Upper lobe of right lung (tissue), 1 donor: ENCODE results near the gene RSPH1. TPM values are rescaled to one million over a fixed set of nuclear protein-coding genes. Genes with fewer than 3 reads are reported as not detected.

Experiments used
- ATAC-seq: fragments of 200-7000 bp; cut with Tn5 transposase; one replicate; pipeline ENCODE4 v1.9.1; 2020; ENCODE audit warnings: mild to moderate bottlenecking, moderate library complexity
- DNase-seq: peaks from one replicate; pipeline ENCODE4 v3.0.0-alpha.2; 2020
- H3K27ac ChIP-seq: fragments of 200-600 bp; one replicate; pipeline ENCODE4 v1.8.0; 2022
- H3K27me3 ChIP-seq: fragments of 200-600 bp; one replicate; pipeline ENCODE4 v1.8.0; 2022; ENCODE audit warnings: mild to moderate bottlenecking
- H3K36me3 ChIP-seq: fragments of 200-600 bp; one replicate; pipeline ENCODE4 v1.8.0; 2022
- H3K4me1 ChIP-seq: fragments of 200-600 bp; one replicate; pipeline ENCODE4 v1.8.0; 2022
- H3K4me3 ChIP-seq: fragments of 200-600 bp; one replicate; pipeline ENCODE4 v1.8.0; 2022; ENCODE audit warnings: mild to moderate bottlenecking
- H3K9me3 ChIP-seq: fragments of 200-600 bp; one replicate; pipeline ENCODE4 v1.8.0; 2022
- intact Hi-C: fragments of 100-400 bp; cut with DNase I; formaldehyde crosslinking; loops from one replicate; pipeline ENCODE4 v1.11.0; 2022
- total RNA-seq: library from RNA; stranded (reverse); fragmentation: NEBNext Ultra II Directional; extraction: Animal tissue kit (Norgen Biotek cat#: 25700); gene quantifications from one replicate; pipeline ENCODE4 v1.2.1, GENCODE V29; 2021
- TF ChIP-seq, protein P1 (sequence below): fragments of 200-600 bp; IDR thresholded peaks from one replicate; pipeline ENCODE4 v1.8.0; 2022; ENCODE audit warnings: antibody characterized with exemption
- donor health status: DM: no; HTN: yes; CAD: no; lungs with severe emphysema.

Gene RSPH1
- total RNA-seq, 1 donor from 2014 or later = 0.84 TPM

DNA sequence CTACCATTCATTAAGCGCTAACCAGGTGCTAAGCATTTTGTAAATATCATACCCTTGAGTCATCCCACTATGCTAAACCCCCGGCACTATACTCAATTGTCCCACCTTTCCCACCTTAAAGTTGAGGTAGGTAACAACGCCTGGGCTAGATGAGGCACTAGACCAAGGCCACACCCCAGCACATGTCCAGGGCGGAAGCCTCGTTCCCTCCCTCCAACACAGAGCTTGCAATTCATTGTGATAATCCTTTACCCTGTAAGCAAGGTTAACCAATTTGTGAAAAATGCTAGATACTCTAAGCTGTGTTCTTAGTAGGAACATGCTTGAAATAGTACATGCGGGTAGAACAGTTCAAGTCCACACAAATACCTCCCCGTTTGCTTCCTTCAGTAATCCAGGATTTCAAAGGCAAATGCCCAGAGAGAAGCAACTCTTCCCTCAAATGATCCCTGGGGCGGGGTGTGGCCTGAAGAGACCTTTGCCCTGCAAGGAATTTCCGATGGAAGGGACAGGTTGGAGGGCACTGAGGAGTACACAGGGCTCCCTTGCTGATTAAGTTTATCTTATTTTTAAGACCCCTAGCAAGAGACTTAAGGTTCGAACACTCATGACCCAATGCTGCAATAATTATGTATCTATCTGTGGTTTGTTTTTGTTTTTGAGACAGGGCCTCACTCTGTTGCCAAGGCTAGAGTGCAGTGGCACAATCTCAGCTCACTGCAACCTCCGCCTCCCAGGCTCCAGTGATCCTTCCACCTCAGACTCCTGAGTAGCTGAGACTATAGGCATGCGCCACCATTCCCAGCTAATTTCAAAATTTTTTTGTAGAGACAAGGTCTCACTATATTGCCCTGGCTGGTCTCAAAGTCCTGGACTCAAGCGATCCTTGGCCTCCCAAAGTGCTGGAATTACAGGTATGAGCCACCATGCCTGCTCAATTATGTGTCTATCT lies 2.6 kb downstream of the RSPH1 start:
- H3K27ac ChIP-seq = no peak overlapping the region
- no peaks in the 10 kb centered on the region for H3K27me3 ChIP-seq
- intact Hi-C loops = no loop called here
- H3K4me3 ChIP-seq = no peak overlapping the region
- H3K36me3 ChIP-seq = no peaks in the 10 kb centered on the region
- H3K9me3 ChIP-seq = no peaks in the 10 kb centered on the region
- DNase-seq (no peak), ATAC-seq (no peak)
- TF ChIP-seq, protein P1, sequence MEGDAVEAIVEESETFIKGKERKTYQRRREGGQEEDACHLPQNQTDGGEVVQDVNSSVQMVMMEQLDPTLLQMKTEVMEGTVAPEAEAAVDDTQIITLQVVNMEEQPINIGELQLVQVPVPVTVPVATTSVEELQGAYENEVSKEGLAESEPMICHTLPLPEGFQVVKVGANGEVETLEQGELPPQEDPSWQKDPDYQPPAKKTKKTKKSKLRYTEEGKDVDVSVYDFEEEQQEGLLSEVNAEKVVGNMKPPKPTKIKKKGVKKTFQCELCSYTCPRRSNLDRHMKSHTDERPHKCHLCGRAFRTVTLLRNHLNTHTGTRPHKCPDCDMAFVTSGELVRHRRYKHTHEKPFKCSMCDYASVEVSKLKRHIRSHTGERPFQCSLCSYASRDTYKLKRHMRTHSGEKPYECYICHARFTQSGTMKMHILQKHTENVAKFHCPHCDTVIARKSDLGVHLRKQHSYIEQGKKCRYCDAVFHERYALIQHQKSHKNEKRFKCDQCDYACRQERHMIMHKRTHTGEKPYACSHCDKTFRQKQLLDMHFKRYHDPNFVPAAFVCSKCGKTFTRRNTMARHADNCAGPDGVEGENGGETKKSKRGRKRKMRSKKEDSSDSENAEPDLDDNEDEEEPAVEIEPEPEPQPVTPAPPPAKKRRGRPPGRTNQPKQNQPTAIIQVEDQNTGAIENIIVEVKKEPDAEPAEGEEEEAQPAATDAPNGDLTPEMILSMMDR = no peak
- peaks cover 10% of the 10 kb centered on the region for H3K4me1 ChIP-seq

DNA sequence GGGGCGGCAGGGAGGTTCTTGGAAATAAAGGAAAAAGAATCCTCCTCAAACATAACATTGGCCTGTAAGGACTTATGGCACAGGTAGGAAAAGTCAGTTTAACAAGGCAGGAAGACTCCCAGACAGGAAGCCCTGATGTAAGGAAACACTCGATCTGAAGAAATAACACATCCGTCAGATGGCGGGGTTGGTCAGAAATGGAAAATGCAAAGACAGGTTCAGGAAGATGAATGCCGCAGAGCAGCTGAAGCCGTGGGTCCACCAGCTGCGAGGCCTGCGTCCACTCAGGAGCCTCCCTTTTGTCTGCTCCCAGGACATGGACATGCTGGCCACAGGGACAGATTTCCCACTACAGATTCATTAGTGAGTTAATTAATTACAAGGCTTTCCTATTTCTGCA lies 3.8 kb downstream of the RSPH1 start:
- ATAC-seq (no peak), DNase-seq (no peak)
- H3K36me3 ChIP-seq = no peaks in the 10 kb centered on the region
- H3K27me3 ChIP-seq = no peaks in the 10 kb centered on the region
- H3K4me1 ChIP-seq = peaks cover 10% of the 10 kb centered on the region
- H3K9me3 ChIP-seq = no peaks in the 10 kb centered on the region
- intact Hi-C loops = no loop called here
- no peak overlapping the region for H3K4me3 ChIP-seq
- H3K27ac ChIP-seq = no peak overlapping the region
- TF ChIP-seq, protein P1 = no peak

DNA sequence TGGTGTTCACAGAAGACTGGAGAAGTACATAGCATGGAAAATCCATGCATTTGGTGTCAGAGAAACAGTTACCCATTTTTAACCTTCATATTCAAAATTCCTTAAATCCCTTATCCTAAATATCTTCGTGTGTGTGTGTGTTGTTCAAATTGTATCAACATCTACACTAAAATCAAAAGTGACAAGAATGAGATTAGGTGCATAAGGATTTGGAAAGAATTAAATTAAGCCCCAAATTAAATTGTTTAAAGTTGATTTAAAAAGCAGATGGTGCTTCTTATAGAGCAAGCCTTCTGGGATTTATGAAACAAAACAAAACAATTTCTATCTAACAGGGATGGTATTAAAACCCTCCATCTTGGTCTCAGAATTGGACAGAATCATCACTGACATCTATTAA lies 4.7 kb downstream of the RSPH1 start:
- Histone ChIP-seq H3K27me3 (no peaks in the 10 kb centered on the region), H3K4me3 (no peak overlapping the region), H3K36me3 (no peaks in the 10 kb centered on the region), H3K27ac (no peak overlapping the region), H3K9me3 (no peaks in the 10 kb centered on the region), H3K4me1 (peaks cover 4% of the 10 kb centered on the region)
- DNase-seq (no peak), ATAC-seq (no peak)
- intact Hi-C loops = no loop called here
- TF ChIP-seq, protein P1 = no peak

DNA sequence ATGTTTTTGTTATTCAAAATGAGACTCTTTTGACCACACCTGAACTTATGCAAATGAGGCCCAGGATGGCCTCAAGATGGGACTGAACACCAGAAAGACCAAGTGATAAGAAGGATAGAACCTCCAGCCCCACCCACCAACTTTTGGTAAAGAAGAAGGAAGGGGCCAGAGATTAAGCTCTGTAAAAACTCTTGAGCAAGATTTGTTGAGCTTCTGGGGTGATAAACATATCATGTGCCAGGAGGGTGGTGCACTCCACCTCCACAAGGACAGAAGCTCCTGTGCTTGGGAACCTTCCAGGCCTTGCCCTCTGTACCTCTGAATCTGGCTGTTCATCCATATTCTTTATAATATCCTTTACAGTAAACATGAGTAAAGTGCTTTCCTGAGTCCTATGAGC lies 5.3 kb downstream of the RSPH1 start:
- H3K27ac ChIP-seq = no peak overlapping the region
- no peaks in the 10 kb centered on the region for H3K9me3 ChIP-seq
- peaks cover 4% of the 10 kb centered on the region for H3K4me1 ChIP-seq
- H3K4me3 ChIP-seq = no peak overlapping the region
- no peaks in the 10 kb centered on the region for H3K27me3 ChIP-seq
- intact Hi-C loops = no loop called here
- no peak for ATAC-seq
- H3K36me3 ChIP-seq = no peaks in the 10 kb centered on the region
- TF ChIP-seq, protein P1 = no peak
- no peak for DNase-seq

DNA sequence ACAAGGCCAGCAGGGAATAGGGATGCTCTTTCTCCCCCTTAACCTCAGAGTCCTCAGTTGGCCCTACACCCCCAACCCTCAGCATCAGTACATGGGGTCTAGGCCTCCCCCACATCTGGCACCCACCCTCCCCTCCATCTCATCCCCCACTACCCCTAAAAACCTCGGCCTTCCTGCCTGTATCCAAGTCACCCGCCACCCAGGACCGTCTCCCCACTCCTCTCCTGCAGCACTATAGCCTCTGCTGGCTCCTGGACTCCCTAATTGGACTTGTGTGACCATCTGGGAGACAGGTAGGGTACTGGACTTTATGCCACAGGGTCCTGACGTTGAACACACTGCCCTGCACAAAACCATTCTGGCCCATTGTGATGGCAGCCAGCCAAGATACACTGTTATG lies 6.0 kb downstream of the RSPH1 start:
- no peak for ATAC-seq
- no peaks in the 10 kb centered on the region for H3K9me3 ChIP-seq
- no peak overlapping the region for H3K27ac ChIP-seq
- H3K4me1 ChIP-seq = no peaks in the 10 kb centered on the region
- TF ChIP-seq, protein P1 = no peak
- H3K27me3 ChIP-seq = no peaks in the 10 kb centered on the region
- no peak for DNase-seq
- H3K4me3 ChIP-seq = no peak overlapping the region
- no peaks in the 10 kb centered on the region for H3K36me3 ChIP-seq
- intact Hi-C loops = no loop called here
